ENCODE data around the gene F10.

The F10 gene

DNA sequence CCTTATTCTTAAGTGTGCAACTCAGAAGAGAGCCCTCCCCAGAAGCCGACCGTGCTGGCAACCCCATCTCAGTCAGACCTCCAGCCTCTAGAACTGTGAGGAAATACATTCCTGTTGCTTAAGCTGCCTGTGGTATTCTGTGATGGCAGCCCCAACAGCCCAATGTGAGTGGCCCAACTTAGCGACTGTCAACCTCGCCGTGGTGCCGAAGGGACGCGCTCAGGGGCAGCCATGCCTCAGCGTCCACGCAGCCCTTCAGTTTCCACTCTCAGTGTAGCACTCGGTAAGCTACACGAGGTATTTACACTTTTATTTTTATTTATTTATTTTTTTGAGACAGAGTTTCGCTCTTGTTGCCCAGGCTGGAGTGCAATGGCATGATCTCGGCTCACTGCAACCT is 54.2 kb downstream of the F10 start:
- DNase-seq: no peak

DNA sequence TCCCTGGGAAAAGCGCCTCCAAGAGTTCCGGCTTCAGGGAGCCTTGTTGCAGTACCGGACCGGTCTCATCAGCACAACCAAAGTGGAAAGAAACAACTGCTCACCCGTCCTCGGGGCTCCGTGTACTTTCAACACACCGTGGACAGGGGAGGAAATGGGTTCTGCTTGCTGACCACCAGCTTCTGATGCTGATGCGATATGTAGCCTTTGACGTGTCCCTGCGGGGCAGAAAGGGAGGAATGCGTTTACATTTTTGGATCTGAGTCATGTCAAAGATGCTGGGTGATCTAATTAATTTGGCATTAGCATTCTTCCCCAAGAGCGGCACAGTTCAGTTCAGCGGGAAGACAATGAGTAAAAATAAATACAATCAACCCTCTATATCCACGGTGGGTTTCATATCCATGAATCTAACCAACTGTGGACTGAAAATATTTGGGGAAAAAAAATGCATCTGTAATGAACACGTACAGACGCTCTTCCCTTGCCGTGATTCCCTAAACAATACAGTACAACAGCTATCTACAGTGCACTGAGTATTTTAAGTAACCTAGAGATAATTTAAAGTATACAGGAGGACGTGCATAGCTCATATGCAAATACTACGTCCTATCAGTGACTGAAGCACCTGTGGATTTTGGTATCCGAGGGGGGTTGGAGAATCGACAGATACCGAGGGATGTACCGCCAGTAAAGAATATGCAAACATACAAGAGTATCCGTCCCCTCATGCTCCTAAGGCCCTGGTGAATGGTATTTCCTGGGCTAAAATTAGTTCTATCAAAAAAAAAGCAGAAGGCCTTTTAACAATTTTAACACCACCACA is 55.7 kb downstream of the F10 start:
- DNase-seq: no peak

DNA sequence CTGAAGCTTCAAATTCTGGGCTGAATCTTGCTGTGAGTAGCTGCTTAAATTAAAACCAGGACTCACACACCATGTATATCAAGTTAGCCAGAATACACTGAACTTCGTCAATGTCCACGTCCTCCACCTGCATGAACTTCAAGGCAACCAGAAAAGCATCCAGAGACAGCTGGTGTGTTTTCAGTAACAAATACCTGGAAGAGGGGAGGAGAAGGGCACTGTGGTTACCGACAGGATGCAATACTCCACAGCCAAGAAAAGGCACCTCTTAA is 56.2 kb downstream of the F10 start:
- no peak for DNase-seq

DNA sequence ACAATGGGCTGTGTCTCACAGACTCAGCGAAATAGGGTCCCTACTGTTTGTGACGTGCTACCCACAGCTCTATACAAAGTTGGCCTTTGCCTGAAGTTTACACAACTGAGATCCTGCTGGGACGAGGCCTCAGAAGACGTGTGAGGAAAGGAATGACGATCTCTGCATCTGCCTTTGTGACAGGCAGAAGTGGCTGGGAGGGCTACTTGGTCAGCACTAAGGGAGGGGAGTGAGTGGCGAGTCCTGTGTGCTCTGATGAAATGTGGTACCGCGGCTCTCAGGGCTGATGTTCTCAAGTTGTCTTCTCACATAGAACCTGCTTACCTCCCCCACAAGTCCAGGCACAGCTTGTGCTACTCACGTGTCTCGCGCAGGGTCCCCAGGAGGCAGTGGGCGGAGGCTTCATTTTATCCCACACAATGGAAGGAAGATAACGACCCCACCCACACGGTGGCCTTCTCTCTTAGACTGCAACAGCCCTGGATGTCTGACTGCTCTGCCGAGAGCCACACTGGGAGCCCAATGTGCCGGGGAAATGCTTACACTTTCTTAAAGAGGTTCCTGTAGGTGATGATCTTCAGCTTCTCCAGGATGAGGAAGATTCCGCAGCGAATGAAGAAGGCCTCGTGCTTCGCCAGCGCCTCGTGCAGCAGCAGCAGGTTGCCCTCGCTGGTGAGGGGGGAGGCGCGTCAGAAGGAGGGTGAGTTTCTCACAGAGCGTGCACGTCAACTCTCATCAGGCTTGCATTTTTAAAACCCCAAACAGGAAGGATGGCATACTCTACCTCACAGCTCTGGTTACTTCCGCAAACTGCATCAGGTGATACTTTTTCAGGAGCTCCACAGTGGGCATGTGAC is 57.0 kb downstream of the F10 start:
- DNase-seq: no peak

DNA sequence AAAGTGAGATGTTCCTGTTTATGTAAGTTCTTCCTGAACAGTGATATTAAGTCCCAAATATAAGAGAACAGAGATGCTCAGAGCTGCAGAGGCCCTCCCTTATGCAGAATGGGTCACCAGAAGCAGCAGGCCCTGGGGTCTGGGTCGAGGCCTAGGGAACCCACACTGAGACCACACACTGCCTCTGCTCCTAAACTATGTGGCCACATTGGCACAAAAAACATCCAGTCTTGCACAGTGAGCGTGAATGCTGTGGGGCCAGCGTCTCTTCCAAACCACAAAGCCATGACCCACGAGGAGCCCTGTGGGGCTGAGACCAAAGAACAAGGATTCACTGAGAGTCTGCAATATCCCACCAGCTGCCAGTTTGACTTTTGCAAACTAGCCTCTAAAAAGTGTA is 59.4 kb downstream of the F10 start:
- no peak for DNase-seq

DNA sequence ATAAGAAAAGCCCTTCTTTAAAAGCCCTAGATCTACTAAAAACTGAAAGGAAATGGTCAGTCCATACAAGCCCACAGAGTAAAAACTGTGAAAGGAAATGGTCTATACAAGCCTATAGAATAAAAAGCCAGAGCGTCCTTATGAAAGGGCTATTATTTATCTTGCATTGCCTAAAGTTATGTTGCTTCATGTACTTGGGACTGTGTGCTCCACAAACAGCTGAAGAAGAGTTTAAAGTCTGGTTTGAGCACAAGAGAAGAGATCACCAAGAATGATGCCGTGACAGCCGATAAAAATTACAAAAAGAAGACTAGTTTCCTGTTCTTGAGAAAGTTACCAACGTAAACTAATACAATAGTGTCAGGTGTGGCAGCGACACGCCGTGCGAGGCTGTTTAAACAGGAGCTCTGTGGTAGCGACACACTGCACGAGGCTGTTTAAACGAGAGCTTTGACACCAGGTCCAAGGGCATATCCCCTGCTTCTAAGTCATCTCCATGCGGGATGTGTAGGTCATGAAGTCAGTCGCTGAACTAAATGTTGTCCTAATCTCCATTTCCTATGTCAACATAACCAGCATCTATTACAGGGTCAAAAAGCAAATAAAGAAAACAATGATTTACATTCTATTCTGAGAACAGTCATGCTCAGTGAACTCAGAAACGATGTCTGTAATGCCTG is 61.0 kb downstream of the F10 start:
- no peak for DNase-seq

DNA sequence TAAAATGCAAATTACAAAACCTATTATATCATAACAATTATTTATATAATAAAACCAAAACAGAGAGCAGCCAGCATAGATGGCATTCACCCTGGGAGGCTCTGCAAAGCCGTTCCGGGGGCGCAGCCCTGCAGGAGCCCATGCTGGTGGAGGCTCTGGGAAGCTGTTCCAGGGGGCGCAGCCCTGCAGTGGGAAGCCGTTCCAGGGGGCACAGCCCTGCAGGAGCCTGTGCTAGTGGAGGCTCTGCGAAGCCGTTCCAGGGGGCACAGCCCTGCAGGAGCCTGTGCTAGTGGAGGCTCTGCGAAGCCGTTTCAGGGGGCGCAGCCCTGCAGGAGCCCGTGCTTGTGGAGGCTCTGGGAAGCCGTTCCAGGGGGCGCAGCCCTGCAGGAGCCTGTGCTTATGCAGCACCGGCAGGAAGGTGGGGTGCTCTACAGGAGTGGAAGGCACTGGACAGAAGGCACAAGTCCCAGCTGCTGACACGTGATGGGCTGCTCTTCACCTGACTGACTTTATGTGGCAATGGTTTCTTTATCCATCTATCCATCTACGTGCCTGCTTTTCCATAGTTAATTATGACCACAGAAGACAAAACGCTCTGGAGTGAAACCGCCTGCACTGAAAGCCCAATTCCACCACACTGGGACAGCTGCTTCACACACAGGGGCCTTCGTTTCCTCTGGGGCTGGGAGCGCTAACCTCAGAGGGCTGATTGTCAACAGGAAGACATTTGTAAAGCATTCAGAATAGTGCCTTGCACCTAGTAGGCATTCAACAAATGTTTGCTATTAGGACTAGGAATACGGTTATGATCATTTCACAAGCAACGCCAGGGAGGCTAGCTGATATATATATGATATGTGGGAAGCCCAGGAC is 62.2 kb downstream of the F10 start:
- DNase-seq: no peak

DNA sequence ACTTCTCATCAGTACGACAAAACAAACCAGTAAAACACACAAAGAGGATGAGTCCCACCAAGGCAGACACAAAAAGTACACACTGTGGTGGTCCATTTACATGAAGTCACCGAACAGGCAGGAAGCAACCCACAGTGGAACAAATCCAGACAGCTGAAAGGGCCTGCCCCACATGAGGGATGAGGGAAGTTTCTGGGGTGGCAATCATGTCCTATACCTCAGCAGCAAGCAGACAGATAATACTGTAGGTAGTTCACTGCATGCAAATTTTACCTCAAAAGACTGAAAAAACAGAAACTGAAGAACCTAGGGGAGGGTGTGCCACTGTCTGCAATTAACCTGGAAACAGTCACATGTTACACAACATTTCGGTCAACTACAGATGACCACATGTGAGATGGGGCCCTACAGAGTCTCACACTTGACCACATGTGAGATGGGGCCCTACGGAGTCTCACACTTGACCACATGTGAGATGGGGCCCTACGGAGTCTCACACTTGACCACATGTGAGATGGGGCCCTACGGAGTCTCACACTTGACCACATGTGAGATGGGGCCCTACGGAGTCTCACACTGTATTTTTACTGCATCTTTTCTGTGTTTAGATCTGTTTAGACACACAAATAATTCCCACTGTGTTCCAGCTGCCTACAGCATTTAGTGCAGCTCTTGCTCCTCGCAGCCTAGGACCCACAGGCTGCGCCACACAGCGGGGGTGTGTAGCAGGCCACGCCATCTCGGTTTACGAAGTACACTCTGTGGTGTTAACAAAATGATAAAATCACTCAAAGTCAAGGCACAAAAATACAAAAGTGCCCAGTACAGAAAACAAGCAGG is 63.7 kb downstream of the F10 start:
- DNase-seq: no peak

DNA sequence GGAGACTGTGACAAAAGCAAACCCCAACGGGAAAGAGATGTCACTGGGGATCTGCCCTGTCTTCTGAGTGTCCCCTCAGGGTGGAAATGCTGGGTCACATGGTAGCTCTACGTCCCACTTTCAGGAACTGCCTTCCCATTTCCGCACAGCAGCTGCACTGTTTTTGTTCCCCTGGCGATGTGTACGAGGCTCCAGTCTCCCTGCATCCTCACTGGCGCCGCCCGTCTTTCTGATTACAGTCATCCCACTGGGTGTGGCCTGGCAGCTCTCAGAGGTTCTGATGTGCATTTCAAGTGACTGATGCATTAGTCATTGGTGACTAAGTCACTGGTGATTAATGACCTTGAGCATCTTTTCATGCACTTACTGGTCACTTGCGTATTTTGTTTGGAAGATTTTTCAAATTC is 64.7 kb downstream of the F10 start:
- no peak for DNase-seq

DNA sequence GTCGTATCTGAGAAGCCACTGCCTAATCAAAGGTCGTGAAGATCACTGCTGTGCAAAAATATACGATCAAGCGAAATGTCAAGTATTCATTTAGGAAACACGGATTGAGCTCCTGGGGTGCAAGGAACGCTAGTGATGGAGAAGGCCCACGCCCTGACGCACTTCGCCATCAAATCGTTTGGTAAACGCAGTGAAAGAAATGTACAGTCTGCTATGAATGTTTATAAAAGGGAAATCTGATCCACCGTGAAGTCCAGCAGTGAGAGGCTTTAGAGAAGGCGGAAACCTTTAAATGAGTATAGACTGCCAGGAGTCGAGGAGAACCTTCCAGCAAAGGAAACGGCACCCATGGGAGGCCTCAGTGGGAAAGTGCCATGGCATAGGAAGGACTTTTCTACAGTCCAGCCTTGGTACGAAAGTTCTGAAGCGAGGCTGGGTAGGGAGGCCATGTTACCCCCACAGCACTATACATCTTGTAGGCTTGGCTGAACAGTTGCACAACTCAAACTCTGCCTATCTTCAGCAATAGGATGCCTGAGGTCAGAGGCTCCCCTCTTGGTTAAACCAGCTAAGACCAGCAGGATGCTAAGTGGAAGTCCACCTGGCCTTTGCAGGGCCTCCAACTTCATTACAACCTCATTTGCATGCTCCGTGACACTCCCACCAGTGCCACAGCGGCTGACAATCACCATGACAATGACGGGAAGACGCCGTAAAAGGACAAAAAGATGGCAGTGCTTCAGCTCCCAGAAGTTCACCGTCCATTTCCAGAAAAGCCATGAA is 65.5 kb downstream of the F10 start:
- no peak for DNase-seq

DNA sequence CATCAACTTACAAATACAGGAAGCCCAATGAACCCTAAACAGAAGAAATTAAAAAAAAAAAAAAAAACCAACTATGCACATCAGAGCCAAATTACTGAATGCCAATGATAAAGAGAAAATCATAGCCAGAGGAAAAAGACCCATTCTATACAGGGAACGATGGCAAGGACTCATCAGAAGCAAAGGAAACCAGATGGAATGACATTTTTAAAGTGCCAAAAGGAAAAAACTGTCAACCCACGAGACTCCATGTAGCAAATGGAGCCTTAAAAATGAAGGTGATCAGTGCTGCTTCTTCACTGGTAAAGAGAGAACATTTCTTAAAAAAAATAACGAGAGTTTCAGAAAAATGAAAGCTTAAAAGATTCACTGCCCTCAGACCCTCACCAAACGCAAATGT is 67.6 kb downstream of the F10 start:
- DNase-seq: no peak

DNA sequence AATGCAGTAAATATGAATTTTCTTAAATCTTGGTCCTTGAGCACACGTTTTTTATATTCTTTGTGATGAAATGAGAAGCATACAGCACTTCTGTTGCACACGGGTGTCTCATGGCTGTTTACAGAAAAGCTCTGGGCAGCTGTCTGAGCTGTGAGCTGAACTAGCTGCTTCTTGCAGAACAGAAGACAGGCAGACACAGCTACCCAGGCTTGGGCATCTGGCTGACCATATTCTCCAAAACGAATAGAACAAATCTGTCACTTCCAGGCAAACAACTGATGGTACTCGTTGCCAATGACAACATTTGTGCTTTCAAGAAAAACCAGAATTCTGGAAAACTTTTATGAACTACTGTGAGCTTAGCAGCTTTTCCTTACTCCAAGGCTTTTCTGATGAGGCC is 69.7 kb downstream of the F10 start:
- DNase-seq: no peak

DNA sequence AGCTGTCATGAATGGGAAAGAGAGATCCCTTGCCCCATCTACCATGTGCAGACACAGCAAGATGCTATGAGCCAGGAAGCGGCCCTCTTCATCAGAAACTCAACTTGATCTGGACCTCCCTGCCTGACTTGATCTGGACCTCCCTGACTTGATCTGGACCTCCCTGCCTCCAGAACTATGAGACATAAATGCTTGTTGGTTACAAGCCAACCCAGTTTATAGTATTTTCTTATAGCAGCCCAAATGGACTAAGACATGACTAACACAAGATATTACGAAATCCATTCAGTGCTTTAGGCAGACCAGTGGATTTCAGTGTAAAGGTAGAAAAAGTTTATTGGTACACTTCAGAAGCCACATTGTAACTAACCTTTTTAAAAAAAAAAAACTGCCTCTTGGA is 70.3 kb downstream of the F10 start:
- DNase-seq: no peak

DNA sequence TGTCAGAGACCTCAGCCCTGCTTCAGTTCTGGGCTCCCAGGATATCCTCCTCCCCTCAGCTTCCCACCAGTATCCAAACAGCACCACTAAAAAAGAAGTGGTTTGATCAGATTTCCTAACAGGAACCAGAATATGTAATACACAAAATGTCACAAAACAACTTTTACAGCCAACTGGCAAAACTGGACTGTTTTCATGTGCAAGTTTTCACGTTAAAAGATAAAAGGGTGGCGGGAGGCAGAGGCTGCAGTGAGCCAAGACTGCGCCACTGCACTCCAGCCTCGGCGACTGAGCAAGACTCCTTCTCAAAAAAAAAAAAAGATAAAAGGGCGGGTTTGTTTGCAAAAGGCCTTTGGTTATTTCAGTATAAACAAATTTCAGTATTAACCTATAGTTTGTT is 72.8 kb downstream of the F10 start:
- DNase-seq: no peak

DNA sequence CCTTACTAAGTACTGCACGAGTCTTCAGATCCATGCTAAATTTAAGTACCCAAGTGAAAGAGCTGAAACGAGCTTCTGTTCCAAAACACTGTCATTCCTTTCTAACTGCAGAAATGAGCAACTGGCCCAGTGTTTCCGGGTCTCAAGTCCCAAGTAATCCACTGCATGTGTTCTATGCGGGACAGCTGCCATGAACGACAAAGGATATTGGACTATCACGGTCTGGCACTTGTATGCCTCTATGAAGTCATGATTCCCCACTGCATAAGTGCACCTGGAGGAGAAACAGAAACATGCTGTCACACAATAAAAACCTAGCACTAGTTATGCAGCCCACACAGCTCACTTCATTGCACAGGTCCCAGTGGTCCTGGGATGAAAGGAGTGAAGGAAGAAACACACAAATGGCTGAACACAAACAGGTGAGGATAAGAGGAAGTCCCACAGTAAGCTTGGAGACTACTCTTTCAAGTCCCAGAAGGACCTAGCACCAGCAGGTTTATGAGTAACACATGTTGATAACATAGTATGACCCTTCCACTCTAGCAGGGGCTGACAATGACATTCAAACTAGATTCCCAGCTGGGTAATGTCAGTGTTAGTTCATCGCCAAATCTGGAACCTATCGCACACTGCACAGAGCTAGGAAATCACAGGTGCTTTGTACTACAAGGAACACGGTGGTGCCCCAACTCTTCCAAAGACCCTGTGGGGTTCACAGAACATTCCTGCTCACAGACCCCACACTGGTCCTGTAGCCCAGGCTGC is 74.6 kb downstream of the F10 start:
- no peak for DNase-seq

Data from NCI-H2029 (cell line).